Myometrial cell (primary cell): ENCODE measurements around the gene BTF3. TPM values are rescaled to one million over a fixed set of nuclear protein-coding genes. Genes with fewer than 3 reads are reported as not detected.

Experiments used
- total RNA-seq: library from RNA; depleted of rRNA; stranded (reverse); fragments of >200 nt; gene quantifications from 2 replicates; pipeline ENCODE4 v1.2.3, GENCODE V29; 2015

BTF3 gene
- total RNA-seq: 483 and 524 TPM in 2 replicates

GRCh38 chr5:73498057-73498992, at the start of gene BTF3:
Gene BTF3, plus strand, starts transcription at chr5:73498442. Its CDS starts 226 bp downstream, at chr5:73498668.

GRCh38 chr5:73448463-73449136, 49.6 kb upstream of the BTF3 start, which contains the start of gene FOXD1:
Gene FOXD1, minus strand, starts transcription at chr5:73448777. Its CDS starts 415 bp downstream, at chr5:73448362.

Other genes starting within 250 kb of the BTF3 start
- gene FOXD1, start 49.7 kb upstream of the BTF3 start, total RNA-seq: 0.53 TPM in 1 of 2 replicates, not detected in the other
- 14.7 and 32.8 TPM in 2 replicates for gene ANKRA2, start 67.2 kb downstream of the BTF3 start, total RNA-seq
- 10.1 and 12.1 TPM in 2 replicates for gene UTP15, start 67.3 kb downstream of the BTF3 start, total RNA-seq
- 11.2 and 14.7 TPM in 2 replicates for gene ARHGEF28, start 127.8 kb downstream of the BTF3 start, total RNA-seq